ENCODE results near the gene PHF11. TPM values are rescaled to one million over a fixed set of nuclear protein-coding genes. Genes with fewer than 3 reads are reported as not detected.

The PHF11 gene
- total RNA-seq, 1 donor from 2014 or later, result 15.1 TPM

DNA sequence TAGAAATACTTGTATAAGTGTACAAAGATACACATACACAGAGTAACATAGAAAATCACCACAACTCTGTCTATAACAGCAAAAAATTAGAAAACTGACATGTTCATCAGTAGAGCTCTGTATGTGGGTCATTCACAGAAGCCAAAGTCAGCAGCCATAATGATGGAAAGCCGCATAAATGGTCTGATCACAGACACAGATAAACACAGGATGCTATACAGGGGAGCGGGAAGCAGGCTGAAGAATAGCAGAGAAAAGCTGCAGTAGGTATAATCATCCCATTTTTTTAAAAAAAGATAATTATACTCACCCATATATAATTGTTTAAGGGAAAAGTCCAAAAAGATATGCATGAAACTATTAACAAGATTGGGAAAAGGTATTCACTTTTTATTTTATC, 58.1 kb downstream of the PHF11 start:
- H3K4me1 ChIP-seq, result no peaks in the 10 kb centered on the region
- no peaks in the 10 kb centered on the region for H3K9me3 ChIP-seq (replicated peaks)
- intact Hi-C loops (cut with micrococcal nuclease), result no loop called here
- no peaks in the 10 kb centered on the region for H3K27me3 ChIP-seq (ENCODE audit: low read depth)
- no peak overlapping the region for H3K4me3 ChIP-seq
- peaks cover 87% of the 10 kb centered on the region for H3K36me3 ChIP-seq
- no peak overlapping the region for H3K27ac ChIP-seq (replicated peaks)
- DNase-seq, result no peak
- TF ChIP-seq, protein P1, sequence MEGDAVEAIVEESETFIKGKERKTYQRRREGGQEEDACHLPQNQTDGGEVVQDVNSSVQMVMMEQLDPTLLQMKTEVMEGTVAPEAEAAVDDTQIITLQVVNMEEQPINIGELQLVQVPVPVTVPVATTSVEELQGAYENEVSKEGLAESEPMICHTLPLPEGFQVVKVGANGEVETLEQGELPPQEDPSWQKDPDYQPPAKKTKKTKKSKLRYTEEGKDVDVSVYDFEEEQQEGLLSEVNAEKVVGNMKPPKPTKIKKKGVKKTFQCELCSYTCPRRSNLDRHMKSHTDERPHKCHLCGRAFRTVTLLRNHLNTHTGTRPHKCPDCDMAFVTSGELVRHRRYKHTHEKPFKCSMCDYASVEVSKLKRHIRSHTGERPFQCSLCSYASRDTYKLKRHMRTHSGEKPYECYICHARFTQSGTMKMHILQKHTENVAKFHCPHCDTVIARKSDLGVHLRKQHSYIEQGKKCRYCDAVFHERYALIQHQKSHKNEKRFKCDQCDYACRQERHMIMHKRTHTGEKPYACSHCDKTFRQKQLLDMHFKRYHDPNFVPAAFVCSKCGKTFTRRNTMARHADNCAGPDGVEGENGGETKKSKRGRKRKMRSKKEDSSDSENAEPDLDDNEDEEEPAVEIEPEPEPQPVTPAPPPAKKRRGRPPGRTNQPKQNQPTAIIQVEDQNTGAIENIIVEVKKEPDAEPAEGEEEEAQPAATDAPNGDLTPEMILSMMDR (IDR thresholded peaks at IDR 0.05; ENCODE audit: borderline replicate concordance), result no peak

DNA sequence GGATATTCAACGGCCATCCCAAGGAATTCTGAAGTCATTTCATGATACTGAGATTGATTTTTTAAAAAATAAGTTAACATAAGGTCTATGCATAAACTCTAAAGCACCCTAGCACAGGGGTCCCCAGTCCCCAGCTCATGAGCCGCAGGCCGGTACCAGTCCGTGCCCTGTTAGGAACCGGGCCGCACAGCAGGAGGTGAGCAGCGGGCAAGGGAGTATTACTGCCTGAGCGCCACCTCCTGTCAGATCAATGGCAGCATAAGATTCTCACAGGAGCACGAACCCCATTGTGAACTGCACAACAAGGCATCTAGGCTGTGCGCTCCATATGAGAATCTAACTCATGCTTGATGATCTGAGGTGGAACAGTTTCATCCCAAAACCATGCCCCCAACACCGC, 58.6 kb downstream of the PHF11 start:
- peaks cover 88% of the 10 kb centered on the region for H3K36me3 ChIP-seq
- TF ChIP-seq, protein P1 (IDR thresholded peaks at IDR 0.05; ENCODE audit: borderline replicate concordance), result no peak
- intact Hi-C loops (cut with micrococcal nuclease), result no loop called here
- no peaks in the 10 kb centered on the region for H3K9me3 ChIP-seq (replicated peaks)
- no peak overlapping the region for H3K4me3 ChIP-seq
- no peaks in the 10 kb centered on the region for H3K4me1 ChIP-seq
- H3K27me3 ChIP-seq (ENCODE audit: low read depth), result no peaks in the 10 kb centered on the region
- no peak for DNase-seq
- H3K27ac ChIP-seq (replicated peaks), result no peak overlapping the region

DNA sequence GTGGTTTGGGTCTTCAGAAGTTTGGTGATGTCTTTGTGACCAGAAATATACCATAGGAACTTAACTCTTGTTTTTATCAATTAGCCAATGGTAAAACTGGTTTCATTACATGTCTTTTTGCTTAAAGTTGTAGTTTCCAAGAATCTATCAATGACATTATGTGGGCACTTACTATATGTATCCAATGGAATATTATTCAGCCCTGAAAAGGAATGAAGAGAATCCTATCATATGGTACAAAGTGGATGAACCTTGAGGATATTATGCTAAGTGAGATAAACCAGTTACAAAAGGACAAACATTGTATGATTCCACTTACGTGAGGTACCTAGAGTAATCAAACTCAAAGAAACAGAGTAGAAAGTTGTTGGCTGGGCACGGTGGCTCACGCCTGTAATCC, 63.3 kb downstream of the PHF11 start:
- no peak overlapping the region for H3K4me3 ChIP-seq
- H3K36me3 ChIP-seq, result peaks cover 68% of the 10 kb centered on the region
- peaks cover 19% of the 10 kb centered on the region for H3K4me1 ChIP-seq
- no peak for DNase-seq
- no peaks in the 10 kb centered on the region for H3K27me3 ChIP-seq (ENCODE audit: low read depth)
- no peak overlapping the region for H3K27ac ChIP-seq (replicated peaks)
- TF ChIP-seq, protein P1 (IDR thresholded peaks at IDR 0.05; ENCODE audit: borderline replicate concordance), result no peak
- no peaks in the 10 kb centered on the region for H3K9me3 ChIP-seq (replicated peaks)
- intact Hi-C loops (cut with micrococcal nuclease), result no loop called here

DNA sequence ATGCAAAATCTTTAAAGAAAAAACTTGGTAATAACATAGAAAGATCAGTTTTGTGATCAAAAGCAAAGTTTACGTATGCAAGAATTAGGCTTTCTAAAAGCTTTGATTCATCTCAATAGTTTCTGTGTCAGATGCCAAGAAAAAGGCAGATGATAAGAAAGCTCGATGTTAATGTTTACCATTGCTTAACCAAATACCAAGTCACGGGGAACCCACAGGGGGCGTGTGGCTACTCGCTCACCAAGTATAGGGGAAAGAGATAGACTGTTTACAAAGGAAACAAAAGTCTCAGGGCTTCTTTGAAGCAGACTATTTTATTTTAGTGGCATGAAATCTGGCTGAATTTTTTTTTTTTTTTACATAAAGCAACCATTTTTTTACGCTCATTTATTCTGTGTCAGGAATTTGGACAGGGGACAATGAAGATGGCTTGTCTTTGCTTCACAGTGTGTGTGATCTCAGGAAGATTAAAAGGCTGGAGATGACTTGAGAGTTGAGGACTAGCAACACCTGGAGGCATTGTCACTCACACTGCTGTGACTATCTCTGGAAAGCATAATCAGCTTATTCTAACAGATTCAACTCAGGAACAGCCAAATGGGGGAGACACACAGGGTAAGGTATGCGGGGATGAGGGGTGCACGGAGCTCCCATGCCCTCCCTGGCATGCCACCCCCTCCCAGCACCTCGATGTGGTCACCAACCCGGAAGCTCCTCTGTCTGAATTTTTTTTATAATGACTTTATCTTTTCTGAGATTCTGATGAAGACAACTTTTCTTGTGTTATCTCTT, 64.7 kb downstream of the PHF11 start:
- no peak for DNase-seq
- Histone ChIP-seq H3K4me3 (no peak overlapping the region), H3K36me3 (peaks cover 57% of the 10 kb centered on the region), H3K9me3 (replicated peaks) (no peaks in the 10 kb centered on the region), H3K4me1 (peaks cover 19% of the 10 kb centered on the region), H3K27ac (replicated peaks) (peak overlapping the region; percentile 84), H3K27me3 (ENCODE audit: low read depth) (no peaks in the 10 kb centered on the region)
- intact Hi-C loops (cut with micrococcal nuclease), result no loop called here
- TF ChIP-seq, protein P1 (IDR thresholded peaks at IDR 0.05; ENCODE audit: borderline replicate concordance), result peak; percentile 24

DNA sequence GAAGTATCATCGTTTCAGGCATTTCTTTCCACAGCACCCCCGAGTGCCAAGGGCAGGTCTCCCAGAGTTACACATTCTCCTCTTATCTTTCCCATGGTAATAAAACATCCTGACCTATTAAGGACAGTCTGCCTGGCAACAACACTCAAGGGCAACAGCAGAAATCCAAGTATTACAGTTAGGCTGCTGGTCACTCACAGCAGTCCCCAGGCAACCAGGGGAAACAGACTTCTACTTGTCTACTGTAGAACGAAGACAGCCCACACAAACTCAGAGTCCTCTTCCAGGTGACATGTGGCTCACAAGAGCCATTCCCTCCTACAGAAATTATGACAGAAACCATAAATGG, 65.3 kb downstream of the PHF11 start:
- Histone ChIP-seq H3K27ac (replicated peaks) (peak overlapping the region; percentile 84), H3K36me3 (peaks cover 51% of the 10 kb centered on the region), H3K4me1 (peaks cover 20% of the 10 kb centered on the region), H3K4me3 (no peak overlapping the region), H3K9me3 (replicated peaks) (no peaks in the 10 kb centered on the region), H3K27me3 (ENCODE audit: low read depth) (no peaks in the 10 kb centered on the region)
- TF ChIP-seq, protein P1 (IDR thresholded peaks at IDR 0.05; ENCODE audit: borderline replicate concordance), result no peak
- intact Hi-C loops (cut with micrococcal nuclease), result no loop called here
- DNase-seq, result no peak
